Activated CD4-positive, CD25-positive, alpha-beta regulatory T cell treated with anti-CD3 and anti-CD28 coated beads, Interleukin-2, amount 50 U/mL, for 72 hours (primary cell): Measurements from ENCODE around the gene ANKRD13A.
"Not testable (repeated sequence)": the region's sequence is repeated elsewhere in the genome, so short reads cannot be mapped to it uniquely, and the experiment has no call there.

Experiments
- DNase-seq: peaks from one replicate; pipeline ENCODE4 v3.0.0; 2021

The ANKRD13A gene

DNA sequence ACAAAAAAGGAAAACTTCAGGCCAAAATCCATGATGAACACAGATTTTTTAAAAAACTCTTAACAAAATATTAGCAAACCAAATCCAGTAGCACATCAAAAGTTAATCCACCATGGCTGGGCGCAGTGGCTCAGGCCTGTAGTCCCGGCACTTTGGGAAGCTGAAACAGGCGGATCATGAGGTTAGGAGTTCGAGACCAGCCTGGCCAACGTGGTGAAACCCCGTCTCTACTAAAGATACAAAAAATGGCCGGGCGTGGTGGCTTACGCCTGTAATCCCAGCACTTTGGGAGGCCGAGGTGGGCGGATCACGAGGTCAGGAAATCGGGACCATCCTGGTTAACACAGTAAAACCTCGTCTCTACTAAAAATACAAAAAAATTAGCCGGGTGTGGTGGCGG, 13.0 kb upstream of the ANKRD13A start:
- DNase-seq: not testable (repeated sequence)

DNA sequence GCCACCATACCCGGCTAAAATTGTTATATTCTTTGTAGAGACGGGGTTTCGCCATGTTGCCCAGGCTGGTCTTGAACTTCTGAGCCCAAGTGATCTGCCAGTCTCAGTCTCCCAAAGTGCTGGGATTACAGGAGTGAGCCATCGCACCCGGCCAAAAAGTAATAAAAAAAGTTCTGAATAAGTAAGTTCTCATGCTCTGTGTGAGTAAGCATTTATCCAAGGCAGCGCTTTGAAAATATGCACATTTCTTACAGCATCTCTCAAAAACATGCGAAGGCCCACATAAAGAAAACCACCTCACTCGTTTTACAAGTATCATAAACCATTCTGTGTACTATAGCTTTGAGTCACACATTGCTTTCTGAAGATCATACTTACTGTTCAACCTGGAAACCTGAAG, 11.6 kb upstream of the ANKRD13A start:
- no peak for DNase-seq

DNA sequence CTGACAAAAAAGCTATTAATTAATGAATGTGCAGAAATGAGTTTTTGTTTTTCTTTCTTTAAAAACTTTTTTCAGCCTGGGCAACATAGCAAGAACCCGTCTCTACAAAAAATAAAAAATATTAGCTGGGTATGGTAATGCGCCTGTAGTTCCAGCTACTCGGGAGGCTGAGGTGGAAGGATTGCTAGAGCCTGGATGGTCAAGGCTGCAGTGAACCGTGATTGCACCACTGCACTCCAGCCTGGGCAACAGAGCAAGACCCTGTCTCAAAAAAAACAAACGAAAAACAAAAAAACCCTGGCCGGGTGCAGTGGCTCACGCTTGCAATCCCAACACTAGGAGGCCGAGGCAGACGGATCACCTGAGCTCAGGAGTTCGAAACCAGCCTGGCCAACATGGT, 11.0 kb upstream of the ANKRD13A start:
- DNase-seq: no peak

DNA sequence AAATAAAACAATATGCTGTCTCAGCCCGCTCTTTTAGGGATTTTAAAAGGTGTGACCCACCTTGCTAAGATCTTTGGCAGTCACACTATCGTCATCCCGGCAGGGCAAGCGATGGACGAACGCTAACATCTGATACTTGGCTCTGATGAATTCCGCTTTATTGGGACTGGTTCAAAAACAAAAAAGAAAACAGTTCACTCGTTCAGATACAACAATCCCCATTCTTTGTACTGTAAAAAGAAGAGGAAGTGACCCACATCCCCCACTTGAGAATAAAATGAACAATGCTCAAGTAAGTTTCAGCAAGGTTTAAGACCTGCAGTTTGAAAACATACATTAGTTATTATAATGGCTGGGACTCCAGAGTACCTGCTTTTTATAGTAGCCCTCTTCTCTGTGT, 10.3 kb upstream of the ANKRD13A start:
- no peak for DNase-seq

DNA sequence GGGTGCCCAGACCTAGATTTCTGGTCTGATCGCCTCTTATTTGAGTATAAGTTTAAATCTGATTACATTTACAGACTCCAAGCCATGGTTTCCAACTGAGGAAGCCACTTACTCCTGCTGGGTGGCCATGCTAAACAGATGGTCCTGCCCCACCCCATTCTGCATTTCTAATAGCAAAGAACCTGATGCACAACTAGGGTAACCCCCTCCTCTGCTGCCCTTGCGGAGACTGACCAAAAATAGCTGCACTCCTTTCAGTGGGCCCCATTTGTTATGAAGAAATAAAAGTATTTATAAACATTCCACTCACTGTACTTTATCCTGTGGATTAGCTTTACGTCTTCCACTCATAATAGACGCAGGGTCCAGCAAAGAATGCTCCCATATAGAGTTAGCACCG, 9.8 kb upstream of the ANKRD13A start:
- DNase-seq: no peak

DNA sequence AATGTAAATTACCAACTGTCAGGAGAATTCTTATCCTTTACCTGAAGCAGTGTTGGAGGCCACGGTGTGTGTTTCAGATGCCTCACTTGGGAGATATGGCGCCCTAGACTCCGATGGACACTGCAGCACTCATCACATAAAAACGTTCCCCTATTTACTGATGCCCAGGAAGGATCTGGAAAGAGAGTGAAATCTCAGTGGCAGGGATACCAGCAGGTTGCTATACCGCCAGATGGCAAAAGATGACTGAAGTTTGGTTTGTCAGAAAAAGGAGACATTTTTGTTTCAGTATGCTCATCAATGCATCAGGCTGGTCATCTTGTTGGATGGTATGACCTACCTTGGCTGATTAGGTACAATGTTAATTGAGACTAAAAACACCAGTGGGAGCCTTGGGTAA, 7.6 kb upstream of the ANKRD13A start:
- no peak for DNase-seq

DNA sequence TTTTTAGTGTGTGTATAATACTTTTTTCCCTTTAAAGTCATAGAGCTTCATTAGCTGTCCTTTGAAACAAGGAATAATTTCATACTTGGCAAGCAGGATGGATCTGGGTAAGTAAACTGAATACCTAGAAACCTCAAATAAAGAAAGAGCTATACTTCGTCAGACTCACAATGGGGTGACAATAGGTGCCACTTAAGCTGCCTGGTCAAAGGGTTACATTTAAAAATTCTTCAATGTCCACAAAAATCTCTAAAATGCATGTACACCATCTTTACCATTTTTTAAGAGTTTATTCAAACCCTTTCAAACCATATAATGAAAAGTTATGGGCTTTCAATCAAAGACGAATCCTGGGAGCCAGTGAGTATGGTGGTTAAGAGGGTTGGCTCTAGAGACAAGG, 6.1 kb upstream of the ANKRD13A start:
- DNase-seq: no peak

DNA sequence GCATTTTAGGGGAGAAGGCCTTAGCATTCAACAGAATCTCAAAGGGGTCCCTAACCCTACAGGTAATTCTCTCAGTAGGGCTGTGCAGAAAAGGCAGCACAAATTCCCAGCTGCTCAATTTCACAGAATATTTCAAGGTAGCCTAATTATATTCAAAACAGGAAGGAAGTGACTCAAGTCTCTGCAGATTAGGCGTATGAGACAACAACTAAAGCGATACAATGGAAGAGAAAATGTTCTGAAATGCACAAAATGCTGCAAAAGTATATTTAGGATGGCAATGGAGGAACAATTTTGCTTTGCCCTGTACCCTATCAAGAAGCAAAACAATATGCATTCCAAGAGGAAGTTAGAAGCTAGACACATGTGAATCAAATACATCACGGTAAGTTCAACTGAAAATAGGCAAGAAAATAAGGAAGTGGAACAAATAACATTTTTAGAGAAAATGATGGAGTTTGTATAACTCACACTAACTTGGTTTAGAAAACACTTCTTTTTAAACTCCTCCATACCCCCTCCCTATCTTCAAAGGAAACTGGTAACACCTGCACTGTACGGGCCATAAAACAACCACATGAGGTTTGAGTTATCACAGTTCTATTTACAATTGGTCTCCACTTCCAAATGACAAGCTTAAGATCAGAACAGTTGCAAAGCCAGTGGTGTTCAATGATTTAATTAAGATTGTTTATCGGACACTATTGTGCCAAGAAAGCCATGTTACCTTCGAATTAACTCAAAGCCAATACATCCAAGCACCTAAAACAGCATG, 4.6 kb upstream of the ANKRD13A start:
- no peak for DNase-seq

DNA sequence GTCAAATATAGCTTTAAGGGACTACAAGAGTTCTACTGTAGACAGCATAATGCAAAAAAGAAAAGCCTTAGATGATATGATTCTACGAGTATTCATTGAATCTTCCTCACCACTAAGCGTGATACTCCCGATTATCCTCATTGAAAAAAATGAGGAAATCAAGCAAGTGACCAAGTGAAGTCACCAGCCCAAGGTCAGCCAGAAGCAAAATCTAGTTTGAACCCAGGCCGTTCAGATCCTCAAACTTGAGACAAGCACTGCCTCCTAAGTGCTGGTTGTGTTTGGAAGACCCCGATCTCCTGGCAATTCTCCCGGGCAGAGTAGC, 3.9 kb upstream of the ANKRD13A start:
- DNase-seq: no peak

DNA sequence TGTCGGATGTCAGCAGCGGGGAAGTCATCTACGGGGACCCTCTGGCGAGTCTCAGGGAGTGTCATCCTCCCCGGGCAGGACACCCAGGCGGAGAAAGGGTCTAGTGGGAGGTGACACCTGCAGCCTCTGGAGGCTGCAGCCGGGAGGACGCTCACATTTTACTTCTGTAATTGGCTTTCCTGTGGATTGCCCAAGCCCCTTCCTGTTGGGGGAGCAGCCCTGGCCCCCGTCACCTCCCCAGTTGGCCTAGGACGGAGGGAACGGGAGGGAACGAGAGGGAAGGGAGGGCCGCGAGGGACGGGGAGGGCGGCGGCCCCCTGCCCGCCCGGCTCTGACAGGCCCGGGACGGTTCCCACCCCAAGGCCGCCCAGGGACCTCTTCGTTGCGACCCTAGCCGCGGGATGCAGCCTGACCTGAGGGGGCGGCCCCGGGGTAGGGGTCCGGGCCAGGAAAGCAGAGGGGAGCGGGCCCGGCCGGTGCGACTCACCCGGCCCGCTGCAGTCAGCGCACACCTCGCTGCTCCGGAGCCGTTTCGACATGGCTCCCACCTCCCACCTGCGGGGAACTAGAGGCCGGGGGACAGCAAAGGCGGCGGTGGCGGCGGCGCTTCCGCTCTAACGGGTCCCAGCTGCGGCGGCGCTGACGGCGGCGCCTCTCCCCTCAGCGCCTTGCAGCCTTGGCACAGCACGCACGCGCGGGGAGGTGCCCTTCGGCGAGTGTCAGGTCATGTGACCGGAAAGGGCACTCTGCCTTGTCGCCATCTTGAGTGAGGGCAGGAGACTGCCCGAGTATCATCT, 3.3 kb upstream of the ANKRD13A start, which contains the start of gene GIT2:
GIT2 (minus strand) TSS at position 683 of the 797 bp plus-strand sequence; CDS start at position 539, 144 bp downstream.
- DNase-seq: peak; percentile 92

DNA sequence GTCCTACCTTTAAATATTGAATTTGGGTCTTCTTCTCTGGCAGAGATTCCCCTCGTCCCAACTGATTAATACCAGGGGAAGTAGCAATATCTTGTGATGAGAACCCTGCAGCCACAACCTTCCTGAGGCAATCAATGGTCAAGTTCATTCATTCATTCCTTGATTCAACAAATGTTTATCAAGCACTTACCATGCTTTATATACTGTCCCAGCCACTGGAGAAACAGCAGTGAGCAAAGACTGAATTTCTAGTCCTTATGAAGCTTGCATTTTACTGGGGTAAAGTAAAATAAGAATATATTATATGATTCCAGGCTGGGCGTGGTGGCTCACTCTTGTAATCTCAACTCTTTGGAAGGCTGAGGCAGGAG, 2.8 kb upstream of the ANKRD13A start:
- DNase-seq: no peak

DNA sequence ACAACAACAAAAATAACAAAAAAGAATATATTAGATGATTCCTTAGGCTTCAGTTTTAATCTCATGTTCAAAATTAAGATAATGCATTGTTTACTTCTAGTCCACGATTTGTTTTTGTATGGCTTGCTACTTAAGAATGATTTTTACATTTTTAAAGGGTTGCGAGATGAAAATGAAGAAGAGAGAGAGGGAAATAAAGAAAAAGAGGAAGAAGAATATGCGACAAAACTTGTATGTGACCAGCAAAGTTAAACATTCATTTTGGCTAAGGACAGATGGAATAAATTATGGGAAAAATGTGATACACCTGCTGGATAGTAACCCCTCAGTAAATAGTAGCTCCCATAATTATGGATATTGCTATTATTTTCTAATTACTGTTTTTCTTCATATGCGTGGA, 1.8 kb upstream of the ANKRD13A start:
- no peak for DNase-seq

DNA sequence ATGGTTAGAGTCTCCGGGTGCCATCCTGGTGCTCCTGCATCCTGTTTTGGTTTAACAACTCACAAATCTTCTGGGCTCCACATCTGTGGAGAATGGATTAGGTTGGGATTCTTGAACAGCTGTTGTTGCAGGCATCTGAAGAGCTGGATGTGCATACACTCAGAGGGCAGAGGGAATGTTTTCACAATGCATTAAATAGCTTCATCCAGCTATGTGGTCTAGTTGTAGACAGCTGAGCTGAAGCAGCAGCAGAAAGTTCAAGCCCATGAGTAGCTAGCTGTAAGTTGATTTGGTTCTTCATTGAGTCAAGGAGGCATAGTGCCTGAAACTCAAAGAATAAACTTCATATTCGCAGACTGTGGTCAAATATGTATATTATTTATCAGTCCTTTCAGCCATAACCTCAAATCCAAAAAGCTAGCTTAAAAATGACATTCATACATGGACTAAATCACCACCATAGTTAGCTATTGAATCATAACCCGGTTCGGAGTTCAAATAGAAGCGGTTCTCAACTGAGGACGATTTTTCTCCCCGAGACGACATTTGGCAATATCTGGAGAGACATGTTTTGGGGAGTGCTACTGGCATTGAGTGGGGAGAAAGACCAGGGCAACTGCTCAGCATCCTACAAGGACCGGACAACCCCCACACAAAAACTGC, 858 bp upstream of the ANKRD13A start:
- DNase-seq: no peak

DNA sequence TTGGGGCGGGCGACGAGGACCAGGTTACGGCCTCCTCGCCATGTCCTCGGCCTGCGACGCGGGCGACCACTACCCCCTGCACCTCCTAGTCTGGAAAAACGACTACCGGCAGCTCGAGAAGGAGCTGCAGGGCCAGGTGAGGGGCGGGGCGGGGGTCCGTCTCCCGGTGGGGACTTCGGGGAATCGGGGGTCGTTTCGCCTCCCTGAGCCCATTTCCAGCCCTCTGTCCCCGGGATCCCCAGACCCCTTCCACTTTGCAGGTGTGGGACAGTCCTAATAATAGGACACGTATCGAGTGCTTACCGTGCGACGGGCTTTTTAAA, 380 bp downstream of the ANKRD13A start:
- DNase-seq: no peak

DNA sequence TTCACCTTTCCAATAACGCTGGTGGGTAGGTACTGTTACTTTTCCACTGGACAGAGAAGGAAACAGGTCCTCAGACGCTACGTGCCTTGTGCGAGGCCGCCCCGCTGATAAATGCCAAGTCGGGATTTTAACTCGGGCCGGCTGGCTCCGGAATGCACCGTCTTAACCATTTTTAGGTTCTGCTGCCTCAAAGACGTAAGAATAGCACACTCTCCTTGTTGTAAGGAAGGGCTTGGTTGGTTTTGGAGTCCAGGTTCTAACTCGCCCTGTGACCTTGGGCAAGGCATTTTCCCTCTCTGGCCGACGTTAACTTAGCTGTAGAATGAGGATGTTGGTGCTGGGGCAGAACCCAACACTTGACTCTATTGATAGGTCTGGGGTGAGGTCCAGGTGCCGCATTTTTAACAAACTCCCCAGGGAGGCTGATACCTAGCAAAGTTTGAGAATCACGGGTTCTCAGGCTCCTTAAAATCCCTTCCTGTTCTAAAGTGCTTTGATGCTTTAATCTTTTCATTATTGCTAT, 814 bp downstream of the ANKRD13A start:
- DNase-seq: no peak

DNA sequence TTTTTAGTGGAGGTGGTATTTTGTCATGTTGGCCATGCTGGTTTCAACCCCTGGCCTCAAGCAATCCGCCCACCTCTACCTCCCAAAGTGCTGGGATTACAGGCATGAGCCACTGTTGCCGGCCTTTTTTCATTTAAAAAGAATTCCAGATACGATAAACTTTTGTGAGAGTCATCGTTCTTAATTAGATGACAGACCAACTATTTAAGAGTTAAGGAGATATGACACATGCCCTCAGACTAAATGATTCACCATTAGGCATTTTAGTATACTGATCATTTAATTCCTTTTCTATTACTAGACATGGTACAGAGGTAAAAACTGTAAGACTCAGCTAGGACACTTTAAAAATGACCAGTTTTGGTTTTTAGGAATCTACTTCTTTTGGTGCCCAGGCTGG, 2.4 kb downstream of the ANKRD13A start:
- DNase-seq: no peak

DNA sequence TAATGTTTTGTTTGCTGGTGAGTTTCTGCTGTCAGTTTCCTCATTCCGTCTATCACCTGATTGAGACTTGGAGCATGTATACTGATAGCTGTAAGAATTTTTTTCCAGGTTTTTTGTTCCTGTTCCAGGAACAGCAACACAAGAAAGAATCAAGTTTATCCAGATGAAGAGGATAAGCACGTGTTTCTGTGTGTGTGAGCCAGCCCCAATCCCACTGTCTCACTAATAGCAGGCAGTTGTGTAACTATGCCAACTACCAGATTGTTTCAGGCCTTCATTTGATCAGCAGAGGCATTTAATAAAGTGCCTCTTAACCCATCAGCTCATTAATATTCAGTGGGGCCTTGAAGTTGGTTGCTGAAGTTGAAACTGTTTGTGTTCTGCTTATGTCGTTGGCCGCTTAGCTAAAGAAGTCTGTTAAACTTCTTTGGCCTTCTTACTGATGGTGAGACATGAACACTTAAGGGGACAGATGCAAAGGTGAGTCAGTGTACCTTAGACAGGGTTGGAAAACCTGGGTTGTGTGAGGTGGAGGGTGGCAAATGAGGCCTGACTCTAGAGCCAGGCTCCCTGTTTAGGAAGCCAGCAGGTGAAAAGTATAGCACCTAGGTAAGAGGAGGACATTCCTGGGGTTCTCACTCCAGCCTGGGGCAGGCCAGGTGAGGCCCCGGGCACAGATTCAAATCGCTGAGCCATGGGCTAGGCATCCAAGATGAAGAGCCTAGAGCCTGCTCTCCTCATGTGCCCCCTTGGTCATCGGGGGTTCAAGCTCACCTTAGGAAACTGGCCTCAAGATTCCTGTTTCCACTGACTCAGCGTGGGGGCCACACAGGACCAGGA, 3.7 kb downstream of the ANKRD13A start:
- DNase-seq: no peak

DNA sequence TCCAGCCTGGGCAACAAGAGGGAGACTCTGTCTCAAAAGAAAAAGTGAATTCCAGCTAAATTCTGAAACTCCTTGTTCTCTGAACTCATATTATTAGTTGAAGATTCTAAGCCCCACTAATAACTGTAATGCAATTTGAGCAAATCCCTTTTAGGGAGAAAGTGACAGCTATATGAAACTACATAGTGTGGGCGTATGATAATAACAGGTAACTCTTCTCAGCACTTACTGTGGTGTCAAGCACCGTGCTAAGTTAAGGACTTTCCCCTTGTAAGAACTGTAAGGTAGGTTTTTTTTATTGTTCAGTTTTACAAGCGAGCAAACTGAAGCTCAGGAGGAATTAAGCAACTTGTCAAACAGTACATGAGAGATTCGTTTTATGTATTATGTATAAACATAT, 5.4 kb downstream of the ANKRD13A start:
- DNase-seq: no peak

DNA sequence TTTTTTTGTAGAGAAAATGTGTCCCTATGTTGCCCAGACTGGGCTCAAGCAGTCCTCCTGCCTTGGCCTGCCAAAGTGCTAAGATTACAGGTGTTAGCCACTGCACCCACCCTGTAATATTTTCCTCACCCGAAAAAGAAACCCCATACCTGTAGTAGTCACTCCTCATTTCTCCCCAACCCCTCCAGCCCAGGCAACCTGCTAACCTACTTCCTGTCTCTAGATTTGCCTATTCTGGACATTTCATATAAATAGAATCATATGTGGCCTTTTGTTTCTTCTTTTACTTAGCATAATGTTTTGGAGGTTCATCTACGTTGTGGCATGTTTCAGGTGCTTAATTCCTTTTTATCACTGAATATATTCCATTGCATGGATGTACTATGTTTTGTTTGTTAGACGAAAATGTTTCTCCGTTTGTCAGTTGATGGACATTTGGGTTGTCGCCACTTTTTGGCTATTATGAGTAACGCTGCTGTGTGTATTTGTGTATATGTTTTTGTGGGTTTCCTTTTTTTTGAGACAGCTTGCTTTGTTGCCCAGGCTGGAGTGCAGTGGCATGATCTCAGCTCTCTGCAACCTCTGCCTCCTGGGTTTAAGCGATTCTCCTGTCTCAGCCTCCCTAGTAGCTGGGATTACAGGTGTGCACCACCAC, 6.2 kb downstream of the ANKRD13A start:
- DNase-seq: no peak

DNA sequence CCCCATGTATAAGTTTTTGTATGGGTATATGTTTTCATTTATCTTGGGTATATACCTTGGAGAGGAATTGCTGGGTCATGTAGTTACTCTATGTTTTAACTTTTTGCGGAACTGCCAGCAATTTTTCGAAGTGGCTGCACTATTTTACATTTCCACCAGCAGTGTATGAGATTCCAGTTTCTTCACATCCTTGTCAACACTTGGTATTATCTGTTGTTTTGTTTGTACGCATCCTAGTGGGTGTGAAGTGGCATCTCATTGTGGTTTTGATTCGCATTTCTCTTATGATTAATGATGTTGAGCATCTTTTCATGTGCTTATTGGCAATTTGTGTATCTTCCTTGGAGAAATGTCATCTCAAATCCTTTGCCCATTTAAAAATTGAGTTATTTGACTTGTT, 6.9 kb downstream of the ANKRD13A start:
- DNase-seq: no peak

DNA sequence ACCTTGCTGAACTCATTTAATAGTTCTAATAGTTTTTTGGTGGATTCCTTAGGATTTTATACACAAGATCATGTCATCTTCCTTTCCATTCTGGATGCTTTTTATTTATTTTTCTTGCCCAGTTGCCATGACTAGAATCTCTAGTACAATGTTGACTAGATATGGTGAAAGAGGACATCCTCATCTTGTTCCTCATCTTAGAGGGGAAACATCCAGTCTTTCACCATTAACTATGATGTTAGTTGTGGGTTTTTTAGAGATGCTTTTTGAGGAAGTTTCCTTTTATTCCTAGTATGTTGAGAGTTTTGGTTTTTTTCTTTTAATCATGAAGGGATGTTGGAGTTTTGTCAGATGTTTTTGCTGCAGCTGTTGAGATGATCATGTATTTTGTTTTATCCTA, 8.7 kb downstream of the ANKRD13A start:
- DNase-seq: no peak

DNA sequence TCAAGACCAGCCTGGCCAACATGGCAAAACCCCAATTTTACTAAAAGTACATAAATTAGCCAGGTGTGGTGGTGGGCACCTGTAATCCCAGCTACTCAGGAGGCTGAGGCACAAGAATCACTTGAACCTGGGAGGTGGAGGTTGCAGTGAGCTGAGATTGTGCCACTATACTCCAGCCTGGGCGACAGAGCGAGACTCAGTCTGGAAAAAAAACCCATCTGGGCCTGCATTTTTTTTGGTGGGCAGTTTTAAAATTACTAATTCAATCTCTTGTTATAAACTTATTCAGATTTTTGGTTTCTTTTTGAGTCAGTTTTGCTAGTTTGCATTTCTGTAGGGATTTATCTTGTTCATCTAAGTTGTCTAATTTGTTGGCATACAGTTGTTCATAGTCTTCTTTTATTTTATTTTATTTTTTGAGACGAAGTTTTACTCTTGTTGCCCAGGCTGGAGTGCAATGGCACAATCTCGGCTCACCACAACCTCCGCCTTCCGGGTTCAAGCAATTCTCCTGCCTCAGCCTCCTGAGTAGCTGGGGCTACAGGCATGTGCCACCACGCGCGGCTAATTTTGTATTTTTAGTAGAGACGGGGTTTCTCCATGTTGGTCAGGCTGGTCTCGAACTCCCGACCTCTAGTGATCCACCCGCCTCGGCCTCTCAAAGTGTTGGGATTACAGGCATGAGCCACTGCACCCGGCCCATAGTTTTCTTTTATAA, 9.6 kb downstream of the ANKRD13A start:
- DNase-seq: not testable (repeated sequence)
